ENCODE data around the gene PCCA. TPM values are rescaled to one million over a fixed set of nuclear protein-coding genes. Genes with fewer than 3 reads are reported as not detected.

Gene PCCA
- total RNA-seq, 4 donors from 2014 or later: 33.8 to 40.3 (median 39.0) TPM

DNA sequence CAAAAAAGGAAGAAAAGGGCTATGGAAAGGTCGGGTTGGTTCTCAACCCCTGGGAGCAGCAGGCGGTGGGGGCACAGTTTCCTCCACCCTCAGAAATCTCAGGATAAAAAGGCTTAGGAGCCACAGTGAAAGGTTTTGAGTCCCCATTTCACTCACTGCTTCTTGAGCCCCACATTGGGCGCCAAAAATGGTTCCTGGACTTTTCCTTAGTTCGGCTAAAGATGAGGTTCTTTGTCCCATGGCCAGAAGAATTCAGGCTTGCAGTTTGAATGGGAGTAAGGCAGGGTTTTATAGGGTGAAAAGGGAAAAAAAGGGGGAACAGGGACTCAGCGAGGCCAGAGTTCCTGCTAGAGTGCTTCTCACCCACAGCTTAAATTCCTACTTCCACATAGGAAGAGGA, 320.2 kb downstream of the PCCA start:
- Histone ChIP-seq H3K27ac (replicated peaks in 1 of 4) (no peak overlapping the region), H3K4me3 (no peak overlapping the region), H3K9me3 (peaks cover 13 to 57% (median 47%) of the 10 kb centered on the region in 4 donors), H3K36me3 (peaks cover 7 to 34% (median 14%) of the 10 kb centered on the region in 4 donors), H3K27me3 (no peaks in the 10 kb centered on the region), H3K4me1 (no peaks in the 10 kb centered on the region)
- TF ChIP-seq POLR2AphosphoS5 (IDR thresholded peaks at IDR 0.05): no peak
- TF ChIP-seq EP300 (IDR thresholded peaks at IDR 0.05): no peak
- TF ChIP-seq, protein P1, sequence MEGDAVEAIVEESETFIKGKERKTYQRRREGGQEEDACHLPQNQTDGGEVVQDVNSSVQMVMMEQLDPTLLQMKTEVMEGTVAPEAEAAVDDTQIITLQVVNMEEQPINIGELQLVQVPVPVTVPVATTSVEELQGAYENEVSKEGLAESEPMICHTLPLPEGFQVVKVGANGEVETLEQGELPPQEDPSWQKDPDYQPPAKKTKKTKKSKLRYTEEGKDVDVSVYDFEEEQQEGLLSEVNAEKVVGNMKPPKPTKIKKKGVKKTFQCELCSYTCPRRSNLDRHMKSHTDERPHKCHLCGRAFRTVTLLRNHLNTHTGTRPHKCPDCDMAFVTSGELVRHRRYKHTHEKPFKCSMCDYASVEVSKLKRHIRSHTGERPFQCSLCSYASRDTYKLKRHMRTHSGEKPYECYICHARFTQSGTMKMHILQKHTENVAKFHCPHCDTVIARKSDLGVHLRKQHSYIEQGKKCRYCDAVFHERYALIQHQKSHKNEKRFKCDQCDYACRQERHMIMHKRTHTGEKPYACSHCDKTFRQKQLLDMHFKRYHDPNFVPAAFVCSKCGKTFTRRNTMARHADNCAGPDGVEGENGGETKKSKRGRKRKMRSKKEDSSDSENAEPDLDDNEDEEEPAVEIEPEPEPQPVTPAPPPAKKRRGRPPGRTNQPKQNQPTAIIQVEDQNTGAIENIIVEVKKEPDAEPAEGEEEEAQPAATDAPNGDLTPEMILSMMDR (IDR thresholded peaks at IDR 0.05): no peak
- no peak for TF ChIP-seq POLR2A (IDR thresholded peaks at IDR 0.05; ENCODE audit: low read depth)
- 98% methylated on average over 5 of the region's 5 CpGs for WGBS
- intact Hi-C loops (cut with DNase I): no loop called here
- no peak for DNase-seq (ENCODE audit: extremely low spot score)

DNA sequence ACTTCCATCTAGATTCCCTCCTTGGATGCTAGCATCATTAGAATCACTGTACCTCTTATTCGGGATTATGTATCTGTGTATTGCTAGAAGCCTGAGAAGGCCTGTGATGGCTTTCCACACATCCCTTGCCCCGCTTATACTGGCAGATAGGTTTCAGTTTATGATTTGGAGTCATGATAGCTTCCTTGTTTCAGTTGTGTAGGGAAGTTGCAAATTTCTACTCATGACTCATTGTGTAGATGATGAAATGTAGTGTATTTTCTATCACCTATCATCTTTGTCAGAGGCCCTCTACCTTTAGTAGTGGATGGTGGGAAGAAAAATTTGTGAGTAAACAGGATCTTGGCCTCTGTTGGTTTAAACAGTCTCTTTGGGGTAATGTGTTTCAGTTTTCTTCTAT, 334.5 kb downstream of the PCCA start:
- TF ChIP-seq POLR2A (IDR thresholded peaks at IDR 0.05; ENCODE audit: low read depth) (no peak), EP300 (IDR thresholded peaks at IDR 0.05) (no peak), POLR2AphosphoS5 (IDR thresholded peaks at IDR 0.05) (no peak)
- TF ChIP-seq, protein P1 (IDR thresholded peaks at IDR 0.05): no peak
- Histone ChIP-seq H3K27ac (replicated peaks in 1 of 4) (no peak overlapping the region), H3K36me3 (peaks cover 0 to 14% (median 5%) of the 10 kb centered on the region in 4 donors), H3K27me3 (no peaks in the 10 kb centered on the region), H3K4me1 (no peaks in the 10 kb centered on the region), H3K4me3 (no peak overlapping the region), H3K9me3 (no peaks in the 10 kb centered on the region)
- intact Hi-C loops (cut with DNase I): no loop called here
- 95% methylated on average over 2 of the region's 2 CpGs for WGBS
- no peak for DNase-seq (ENCODE audit: extremely low spot score)

- 91% methylated on average over 3 of the region's 3 CpGs for WGBS
- no peaks in the 10 kb centered on the region for H3K27me3 ChIP-seq
- H3K4me1 ChIP-seq: no peaks in the 10 kb centered on the region
- TF ChIP-seq POLR2AphosphoS5 (IDR thresholded peaks at IDR 0.05) (no peak), POLR2A (IDR thresholded peaks at IDR 0.05; ENCODE audit: low read depth) (no peak), EP300 (IDR thresholded peaks at IDR 0.05) (no peak)
- TF ChIP-seq, protein P1 (IDR thresholded peaks at IDR 0.05): no peak
- no peak overlapping the region for H3K4me3 ChIP-seq
- peaks cover 0 to 32% (median 5%) of the 10 kb centered on the region in 4 donors for H3K36me3 ChIP-seq
- DNase-seq (ENCODE audit: extremely low spot score): no peak
- H3K27ac ChIP-seq (replicated peaks in 1 of 4): no peak overlapping the region
- intact Hi-C loops (cut with DNase I): no loop called here
- no peaks in the 10 kb centered on the region for H3K9me3 ChIP-seq
Observed at GRCh38 chr13:100428986-100429385, 340.1 kb downstream of the PCCA start.

GRCh38 chr13:100432611-100433010, 343.7 kb downstream of the PCCA start:
- H3K27ac ChIP-seq (replicated peaks in 1 of 4): no peak overlapping the region
- no peak for DNase-seq (ENCODE audit: extremely low spot score)
- H3K4me1 ChIP-seq: no peaks in the 10 kb centered on the region
- H3K4me3 ChIP-seq: no peak overlapping the region
- no peaks in the 10 kb centered on the region for H3K9me3 ChIP-seq
- TF ChIP-seq, protein P1 (IDR thresholded peaks at IDR 0.05): no peak
- TF ChIP-seq POLR2A (IDR thresholded peaks at IDR 0.05; ENCODE audit: low read depth) (no peak), POLR2AphosphoS5 (IDR thresholded peaks at IDR 0.05) (no peak), EP300 (IDR thresholded peaks at IDR 0.05) (no peak)
- no peaks in the 10 kb centered on the region for H3K27me3 ChIP-seq
- WGBS: 96% methylated on average over 2 of the region's 2 CpGs
- H3K36me3 ChIP-seq: peaks cover 0 to 22% (median 0%) of the 10 kb centered on the region in 4 donors
- intact Hi-C loops (cut with DNase I): no loop called here

DNA sequence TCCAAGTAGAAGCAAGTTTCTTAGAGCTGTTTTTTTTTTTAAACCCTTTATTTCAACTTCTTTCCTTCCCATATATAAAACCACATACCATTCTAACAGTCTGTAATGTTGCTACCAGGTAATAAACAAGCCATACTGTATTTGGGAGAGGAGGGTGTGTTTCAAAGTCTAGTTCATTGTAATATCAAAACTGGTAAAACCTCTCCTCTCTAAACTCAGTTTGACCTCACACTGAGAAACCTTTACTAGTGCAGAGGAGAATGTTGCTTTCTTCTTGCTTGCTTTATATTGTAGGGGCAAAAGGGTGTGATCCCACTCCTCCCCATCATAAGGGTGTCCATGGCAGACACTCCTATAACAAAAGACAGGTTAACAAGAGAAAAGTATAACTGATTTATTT, 344.6 kb downstream of the PCCA start:
- TF ChIP-seq EP300 (IDR thresholded peaks at IDR 0.05): no peak
- TF ChIP-seq, protein P1 (IDR thresholded peaks at IDR 0.05): no peak
- no peak for TF ChIP-seq POLR2AphosphoS5 (IDR thresholded peaks at IDR 0.05)
- TF ChIP-seq POLR2A (IDR thresholded peaks at IDR 0.05; ENCODE audit: low read depth): no peak
- peaks cover 0 to 22% (median 0%) of the 10 kb centered on the region in 4 donors for H3K36me3 ChIP-seq

More for the DNA sequence above, 344.6 kb downstream of the PCCA start:
- intact Hi-C loops (cut with DNase I): no loop called here
- Histone ChIP-seq H3K9me3 (no peaks in the 10 kb centered on the region), H3K4me3 (no peak overlapping the region), H3K4me1 (no peaks in the 10 kb centered on the region), H3K27me3 (no peaks in the 10 kb centered on the region), H3K27ac (replicated peaks in 1 of 4) (no peak overlapping the region)
- DNase-seq (ENCODE audit: extremely low spot score): no peak

All from esophagus muscularis mucosa (tissue), 4 donors.